NCI-H2171 treated with DMSO at 0.1 percent for 48 hours (cell line): ENCODE results near the gene C3.
"Not testable (repeated sequence)": the region's sequence is repeated elsewhere in the genome, so short reads cannot be mapped to it uniquely, and the experiment has no call there.

ENCODE experiments used
- DNase-seq: peaks from one replicate; lab custom pipeline; 2025; lab: John Stamatoyannopoulos, UW

C3 gene

DNA sequence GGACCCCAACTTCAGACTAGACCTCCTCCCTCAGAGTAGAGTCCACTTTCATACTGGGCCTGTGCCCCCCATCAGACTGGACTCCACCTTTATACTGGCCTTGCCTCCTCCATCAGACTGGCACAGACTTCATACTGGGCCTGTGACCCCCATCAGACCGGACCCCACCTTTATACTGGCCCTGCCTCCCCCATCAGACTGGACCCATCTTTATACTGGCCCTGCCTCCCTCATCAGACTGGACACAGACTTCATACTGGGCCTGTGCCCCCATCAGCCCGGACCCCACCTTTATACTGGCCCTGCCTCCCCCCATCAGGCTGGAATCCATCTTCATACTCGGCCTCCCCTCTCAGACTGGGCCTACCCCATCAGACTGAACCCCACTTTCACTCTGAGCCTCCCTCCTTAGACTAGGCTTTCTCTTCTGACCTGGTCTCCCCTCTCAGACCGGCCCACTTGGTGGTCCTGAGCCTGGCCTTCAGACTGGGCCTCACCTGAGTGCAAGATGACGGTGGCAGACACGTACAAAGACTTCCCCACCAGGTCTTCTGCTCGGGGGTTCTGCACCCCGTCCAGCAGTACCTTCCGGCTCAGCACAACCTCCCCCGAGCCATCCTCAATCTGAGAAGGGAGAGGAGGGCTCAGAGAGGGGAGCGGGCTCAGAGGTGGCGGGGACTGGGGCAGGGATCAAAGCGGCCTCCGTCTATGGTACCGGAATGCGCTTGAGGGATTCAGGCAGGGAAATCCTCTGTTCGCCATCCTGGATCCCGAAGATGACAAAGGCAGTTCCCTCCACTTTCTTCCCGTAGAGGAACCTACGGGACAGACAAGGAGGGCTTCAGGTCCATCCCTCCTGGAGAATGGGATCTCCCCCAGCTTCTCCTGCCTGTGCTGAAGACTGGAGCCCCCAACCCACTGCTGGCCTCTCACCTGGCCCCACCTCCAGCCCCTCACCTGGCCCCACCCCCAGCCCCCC is 7.5 kb downstream of the C3 start:
- no peak for DNase-seq

DNA sequence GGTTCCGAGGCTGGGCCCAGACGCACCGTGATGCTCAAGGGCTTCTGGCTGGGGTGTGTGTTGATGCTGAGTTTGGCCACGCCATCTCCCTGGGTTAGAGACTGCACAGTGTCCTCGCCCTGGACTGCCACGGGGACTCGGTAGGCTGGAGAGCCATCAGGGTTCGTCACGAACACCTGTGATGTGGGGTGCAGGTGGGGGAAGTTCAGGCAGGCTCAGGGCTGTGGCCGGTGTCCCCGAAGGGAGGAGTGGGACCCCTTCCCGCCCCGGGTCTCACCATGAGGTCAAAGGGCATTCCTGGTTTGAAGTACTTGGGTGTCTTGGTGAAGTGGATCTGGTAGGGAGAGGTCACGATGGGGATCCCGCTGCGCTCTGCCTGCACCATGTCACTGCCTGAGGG is 8.2 kb downstream of the C3 start:
- DNase-seq: no peak

DNA sequence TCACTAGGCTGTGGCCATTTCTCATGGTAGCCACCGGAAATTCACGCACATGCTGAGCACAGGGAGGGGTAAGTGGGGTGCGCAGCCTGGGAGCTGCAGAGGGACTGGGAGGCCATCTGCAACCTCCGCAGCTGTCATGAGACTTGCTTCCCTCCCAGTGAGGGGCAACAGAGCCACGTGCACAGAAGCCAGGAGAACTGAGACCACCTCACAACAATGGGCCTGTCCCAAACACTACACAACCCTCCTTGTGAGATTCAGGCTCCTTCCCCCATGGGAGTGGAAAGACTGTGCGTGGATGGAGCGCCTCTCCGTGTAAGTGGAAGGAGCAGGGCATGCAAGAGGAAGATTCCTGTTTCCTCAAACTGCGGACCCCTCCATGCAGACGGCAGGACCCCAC is 8.8 kb downstream of the C3 start:
- DNase-seq: no peak

DNA sequence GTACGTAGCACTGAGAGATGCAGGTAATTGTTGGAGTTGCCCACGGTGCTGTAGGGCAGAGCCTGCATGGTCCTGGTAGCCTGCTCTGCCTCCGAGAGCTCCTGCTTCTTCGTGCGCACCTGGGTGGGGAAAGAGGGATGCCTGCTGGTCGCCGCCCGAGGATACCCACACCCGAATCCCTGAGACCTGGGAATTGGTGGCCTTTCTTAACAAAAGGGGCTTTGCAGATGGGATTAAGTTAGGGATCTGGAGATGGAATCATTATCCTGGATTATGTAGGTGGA is 9.4 kb downstream of the C3 start:
- no peak for DNase-seq

DNA sequence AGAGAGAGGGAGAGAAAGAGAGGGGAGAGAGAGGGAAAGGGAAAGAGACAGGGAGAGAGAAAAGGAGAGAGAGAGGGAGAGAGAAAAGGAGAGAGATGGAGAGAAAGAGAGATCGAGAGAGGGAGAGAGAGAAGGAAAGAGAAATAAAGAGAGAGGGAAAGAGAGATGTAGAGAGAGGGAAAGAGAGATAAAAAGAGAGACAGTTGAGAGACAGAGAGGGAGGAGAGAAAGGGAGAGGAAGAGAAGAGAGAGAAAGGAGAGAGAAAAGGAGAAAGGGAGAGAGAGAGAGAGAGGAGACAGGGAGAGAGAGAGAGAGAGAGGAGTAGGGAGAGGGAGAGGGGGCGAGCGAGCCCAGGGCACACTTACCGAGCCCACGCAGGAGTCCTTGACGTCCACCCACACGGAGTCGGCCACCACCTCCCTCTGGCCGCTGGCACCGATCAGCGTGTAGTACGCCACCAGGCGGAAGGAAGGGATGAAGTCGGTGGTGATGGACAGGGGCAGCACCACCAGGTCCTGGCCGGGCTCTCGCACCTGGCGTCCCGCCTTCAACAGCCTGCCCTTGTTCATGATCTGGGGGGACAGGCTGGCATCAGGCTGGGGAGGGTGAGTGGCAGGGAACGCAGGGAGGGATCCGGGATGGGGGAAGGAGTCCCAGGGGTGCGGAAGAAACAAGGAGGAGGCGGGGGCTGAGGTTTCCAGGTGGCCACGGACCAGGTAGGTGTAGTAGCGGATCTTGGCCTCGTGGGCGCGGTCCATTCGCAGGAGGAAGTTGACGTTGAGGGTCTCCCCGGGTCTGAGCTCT is 10.0 kb downstream of the C3 start:
- DNase-seq: no peak

DNA sequence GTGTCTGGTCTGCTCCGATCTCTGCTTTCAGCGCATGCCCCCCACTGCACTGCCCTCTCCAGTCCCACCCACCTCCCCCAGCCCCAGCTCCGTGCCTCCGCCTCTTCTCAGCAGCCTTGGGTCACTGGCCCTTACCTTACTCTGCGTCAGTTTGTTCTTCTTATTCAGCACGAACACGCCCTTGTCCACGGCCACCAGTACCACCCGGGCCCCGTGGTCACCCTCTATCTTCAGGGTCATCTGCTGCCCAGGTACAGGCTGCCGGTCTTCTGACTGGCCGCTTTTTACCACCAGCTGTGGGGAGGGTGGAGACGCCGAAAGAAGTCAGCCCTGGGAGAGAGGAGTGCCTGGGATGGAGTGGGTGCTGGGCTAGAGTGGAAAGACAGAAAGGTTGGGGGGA is 10.9 kb downstream of the C3 start:
- DNase-seq: no peak

DNA sequence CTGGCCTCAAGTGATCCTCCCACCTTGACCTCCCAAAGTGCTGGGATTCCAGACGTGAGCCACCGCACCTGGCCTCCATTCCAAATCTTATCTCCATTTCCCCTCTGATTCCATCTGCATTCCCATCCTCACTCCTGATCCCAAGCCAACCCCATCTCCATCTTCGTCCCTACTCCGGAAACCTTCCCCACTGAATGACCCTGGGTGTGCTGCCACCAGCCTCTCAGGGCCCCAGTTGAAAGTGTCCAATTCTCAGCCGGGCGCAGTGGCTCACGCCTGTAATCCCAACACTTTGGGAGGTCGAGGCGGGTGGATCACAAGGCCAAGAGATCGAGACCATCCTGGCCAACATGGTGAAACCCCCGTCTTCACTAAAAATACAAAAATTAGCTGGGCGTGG is 11.5 kb downstream of the C3 start:
- not testable (repeated sequence) for DNase-seq

DNA sequence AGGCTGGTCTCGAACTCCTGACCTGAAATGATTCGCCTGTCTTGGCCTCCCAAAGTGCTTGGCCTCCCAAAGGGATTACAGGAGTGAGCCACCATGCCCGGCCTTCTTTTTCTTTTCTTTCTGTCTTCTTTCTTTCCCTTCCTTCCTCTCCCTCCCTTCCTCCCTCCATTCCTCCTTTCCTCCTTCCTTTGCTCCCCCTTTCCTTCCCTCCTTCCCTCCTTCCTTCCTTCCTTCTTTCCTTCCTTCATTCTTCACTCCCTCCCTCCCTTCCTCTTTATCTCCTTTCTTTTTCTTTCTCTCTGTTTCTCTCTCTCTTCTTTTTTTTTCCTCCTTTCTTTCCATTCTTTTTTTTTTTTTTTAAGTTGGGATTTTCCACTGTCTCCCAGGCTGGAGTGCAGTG is 12.1 kb downstream of the C3 start:
- no peak for DNase-seq

DNA sequence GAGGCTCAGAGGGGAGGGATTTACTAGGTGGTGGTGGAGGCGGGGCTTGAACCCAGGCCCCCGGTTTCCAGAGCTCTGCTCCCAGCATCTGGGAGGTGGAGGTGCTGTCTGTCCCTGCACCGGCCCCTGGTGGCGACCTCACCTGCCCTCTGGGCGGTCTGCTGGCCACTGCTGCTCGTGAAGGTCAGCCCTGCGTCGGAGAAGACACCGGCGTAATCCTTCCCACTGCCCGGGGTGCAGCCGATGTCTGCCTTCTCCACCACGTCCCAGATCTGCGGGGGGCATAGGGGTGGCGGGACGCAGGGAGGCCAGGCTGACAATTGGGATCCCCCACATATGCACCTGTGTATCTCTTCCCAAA is 12.8 kb downstream of the C3 start:
- DNase-seq: no peak

DNA sequence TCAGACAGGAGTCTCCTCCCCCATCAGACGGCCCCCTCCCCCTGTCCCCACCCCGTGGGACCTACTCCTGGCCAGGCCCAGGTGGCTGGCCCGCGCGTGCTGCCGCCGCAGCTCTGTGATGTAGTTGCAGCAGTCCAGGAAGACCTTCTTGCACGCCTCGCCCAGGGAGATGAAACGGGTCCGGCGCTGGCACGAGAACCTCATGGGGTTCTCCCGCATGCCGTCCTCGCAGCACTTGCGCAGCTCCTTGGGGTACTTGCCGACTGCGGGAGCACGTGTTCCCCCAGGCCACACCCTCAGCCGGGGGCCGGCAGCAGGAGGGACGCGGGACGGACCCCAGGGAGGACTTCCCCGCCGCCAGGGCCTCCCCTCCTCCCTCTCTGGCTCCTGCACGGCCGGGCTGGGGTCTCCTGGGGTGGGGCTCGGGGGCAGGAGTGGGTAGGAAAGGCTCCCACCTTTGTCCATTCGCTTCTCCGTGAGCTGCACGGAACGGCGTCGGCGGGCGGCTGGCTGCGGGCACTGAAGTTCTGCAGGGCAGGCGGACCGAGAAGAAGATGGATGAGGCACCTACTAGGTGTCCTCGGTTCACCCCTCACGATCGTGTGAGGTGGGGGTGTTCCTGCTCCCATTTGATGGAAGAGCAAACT is 13.3 kb downstream of the C3 start:
- DNase-seq: no peak

DNA sequence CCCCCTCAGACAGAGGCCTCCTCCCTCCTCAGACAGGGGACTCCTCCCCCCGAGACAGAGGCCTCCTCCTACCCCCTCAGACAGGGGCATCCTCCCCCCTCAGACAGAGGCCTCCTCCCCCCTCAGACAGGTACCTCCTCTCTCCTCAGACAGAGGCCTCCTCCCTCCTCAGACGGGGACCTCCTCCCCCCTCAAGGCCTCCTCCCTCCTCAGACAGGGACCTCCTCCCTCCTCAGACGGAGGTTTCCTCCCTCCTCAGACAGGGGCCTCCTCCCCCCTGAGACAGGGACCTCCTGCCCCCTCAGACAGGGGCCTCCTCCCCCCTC is 13.9 kb downstream of the C3 start:
- no peak for DNase-seq

DNA sequence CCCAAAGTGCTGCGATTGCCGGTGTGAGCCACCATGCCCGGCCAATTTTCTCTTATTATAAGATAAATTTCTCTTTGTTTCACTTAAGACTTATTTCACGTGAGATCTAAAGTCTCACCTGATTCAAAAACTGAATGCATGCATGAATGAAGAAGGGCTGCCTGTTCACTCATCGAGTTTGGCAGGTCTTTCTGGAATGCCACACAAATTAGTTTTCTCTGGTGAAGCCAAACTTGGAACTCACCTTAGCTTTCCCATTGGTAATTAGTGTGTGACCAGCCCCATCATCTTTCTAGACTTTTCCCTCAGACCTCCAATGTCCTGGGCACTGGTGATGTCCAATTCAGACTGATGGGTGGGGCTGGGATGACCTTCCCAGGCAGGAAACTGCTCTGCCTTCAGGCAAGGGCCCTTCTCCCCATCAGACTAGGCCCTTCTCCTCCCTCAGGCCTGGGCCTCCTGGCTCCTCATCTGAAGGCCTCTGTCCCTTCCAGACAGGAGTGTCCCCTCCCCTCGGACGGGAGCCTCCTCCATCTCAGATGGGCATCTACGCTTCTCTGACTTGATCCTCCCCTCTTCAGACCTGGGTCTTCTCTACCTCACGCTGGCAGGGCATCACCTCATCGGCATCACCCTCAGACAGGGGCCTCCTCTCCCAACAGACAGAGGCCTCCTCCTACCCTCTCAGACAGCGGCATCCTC is 14.4 kb downstream of the C3 start:
- no peak for DNase-seq

DNA sequence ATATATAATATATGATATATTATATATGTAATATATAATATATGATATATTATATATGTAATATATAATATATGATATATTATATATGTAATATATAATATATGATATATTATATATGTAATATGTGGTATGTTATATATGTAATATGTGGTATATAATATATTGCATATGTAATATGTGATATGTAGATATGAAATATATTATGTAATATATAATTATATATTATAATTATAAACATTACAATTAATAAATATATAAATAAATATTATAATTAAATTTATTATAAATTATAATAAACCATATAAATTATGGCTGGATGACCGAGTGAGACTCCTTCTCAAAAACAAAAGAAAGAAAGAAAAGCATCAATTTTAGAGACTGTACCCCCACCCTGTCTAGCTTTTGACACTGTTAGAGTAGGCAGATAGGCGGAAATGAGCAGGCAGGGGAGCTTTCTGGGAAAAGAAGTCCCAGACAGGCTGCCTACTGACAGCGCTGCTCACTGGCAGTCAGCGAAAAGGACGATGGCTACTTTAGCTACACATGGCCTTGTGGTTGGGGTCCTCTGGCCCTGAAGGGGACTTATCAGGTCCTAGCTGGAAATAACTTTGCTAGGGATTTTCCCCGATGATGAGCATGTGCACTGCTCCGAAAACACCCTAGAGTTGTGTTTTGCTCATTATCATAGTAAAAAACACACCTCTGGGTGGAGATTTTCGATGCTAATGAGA is 19.7 kb downstream of the C3 start:
- no peak for DNase-seq

DNA sequence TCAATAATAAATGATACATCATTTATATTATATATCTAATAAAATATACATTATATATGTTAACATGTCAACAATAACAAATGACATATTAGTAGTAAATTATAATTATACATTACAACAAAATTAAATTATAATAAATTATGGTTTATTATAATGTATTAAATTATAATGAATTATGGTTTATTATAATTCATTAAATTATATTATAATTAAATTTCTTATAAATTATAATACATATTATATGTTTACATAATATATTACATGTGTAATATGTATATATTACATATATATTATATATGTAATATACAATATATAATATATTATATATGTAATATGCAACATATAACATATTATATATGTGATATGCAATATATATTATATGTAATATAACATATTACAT is 20.5 kb downstream of the C3 start:
- no peak for DNase-seq

DNA sequence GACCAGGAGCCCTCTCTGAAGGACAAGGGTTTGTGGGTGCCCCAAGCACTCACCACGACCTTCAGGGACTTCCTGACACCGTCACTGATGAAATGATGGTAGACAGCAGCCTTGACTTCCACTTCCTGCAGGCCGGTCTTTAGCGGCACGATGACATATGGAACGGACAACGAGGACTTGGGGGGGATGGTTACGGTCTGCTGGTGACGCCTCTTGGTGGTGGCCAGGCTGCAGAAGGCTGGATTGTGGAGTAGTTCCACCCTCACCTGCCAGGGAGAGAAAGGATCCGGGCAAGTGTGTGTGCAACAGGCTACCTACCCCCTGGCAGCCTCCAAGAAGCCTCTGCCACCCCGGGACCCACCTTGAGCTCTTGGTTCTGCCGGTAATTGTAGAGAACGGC is 23.2 kb downstream of the C3 start:
- DNase-seq: no peak

DNA sequence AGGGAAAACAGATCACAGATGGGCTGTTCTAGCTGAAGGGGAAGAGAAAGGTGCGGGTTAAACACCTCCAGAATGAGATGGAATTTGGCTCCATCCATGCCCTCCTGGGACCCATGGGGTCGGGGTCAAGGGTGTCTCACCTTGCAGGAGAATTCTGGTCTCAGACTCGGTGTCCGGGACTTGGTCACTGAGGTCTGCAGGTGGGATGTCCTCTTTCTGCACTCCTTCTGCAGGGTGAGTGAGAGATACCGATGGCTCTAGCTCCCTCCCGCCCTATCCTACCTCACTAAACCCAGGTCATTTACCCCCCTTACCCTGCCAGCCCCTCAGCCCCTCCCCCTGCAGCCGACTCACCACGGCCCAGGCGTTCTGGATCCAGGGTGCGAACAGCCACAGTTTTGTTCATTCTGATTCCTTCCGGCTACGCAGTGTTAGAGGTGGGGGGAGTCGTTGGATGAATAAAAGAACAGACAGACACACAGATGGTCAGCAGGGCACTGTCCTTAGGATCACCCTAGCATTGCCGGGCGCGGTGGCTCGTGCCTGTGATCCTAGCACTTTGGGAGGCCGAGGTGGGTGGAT is 24.1 kb downstream of the C3 start:
- DNase-seq: no peak

DNA sequence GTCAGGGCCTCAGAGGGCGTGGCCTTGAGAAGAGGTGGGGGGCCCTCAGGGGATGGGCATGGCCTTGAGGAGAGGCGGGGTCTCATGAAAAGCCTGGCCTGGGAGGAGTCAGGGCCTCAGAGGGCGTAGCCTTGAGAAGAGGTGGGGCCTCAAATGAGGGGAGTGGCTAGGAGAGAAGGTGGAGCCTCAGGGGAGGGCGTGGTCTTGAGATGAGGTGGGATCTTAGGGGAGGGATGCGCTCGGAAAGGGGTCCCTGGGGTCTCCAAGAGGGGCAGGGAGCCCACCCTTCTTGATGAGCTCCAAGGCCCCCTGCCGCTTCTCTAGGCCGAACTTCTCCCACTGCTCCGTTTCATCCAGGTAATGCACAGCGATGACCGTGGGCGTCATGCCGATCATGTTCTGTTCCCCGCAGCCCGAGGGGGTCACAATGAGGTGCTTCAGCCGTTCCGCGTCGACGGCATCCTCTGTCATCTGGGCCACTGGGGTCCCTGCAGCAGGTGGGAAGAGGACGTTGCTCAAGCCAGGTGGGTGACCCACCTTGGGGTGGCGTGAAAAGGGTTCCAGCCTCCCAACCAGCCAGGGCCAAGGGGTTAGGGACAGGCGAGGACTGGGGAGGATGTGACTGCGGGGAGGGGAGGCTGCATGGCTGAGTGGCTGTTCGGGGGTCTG is 26.2 kb downstream of the C3 start:
- DNase-seq: no peak

DNA sequence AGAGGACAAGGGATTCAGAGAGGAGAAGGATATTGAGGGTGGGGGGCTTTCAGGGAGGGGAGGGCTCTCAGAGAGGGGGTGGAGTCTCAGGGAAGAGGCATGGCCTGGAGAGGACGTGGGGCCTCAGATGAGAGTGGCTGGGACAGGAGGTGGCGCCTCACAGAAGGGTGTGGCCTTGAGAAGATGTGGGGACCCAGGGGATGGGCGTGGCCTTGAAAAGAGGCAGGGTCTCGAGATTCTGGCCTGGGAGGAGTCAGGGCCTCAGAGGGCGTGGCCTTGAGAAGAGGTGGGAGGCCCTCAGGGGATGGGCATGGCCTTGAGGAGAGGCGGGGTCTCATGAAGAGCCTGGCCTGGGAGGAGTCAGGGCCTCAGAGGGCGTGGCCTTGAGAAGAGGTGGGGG is 26.8 kb downstream of the C3 start:
- no peak for DNase-seq

DNA sequence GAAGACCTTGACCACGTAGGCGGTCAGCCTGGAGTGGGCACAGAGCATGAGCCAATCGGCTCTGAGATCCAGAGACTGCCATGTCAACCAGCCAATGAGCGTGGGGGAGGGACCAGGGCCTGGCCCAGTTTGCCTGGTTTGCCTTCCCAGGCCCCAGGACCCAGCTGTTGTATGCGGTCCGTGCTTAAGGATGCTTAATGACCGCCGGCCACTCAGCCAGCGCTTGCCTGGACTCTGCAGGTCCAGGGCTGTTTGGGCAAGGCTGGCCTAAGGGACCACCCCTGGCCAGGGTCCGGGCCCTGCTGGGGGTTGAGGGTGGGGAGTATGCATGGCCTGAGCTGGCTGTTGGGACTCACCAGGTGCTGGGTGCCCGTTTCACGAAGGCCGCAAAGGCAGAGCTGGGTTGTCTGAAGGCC is 27.4 kb downstream of the C3 start:
- DNase-seq: no peak

DNA sequence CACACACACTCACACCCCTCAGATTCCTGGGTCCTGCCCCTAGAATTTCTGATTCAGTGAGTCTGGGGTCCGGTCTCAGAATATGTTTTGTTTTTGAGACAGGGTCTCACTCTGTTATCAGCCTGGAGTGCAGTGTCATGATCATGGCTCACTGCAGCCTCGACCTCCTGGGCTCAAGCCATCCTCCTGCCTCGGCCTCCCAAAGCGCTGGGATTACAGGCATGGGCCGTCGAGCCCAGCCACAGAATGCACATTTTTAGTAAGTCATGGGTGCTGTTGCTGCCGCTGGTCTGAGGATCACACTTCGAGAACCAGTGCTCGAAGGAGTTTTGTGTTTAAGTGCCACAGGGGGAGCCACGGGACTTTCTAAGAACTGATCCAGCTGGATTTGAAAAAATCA is 28.4 kb downstream of the C3 start:
- DNase-seq: no peak

DNA sequence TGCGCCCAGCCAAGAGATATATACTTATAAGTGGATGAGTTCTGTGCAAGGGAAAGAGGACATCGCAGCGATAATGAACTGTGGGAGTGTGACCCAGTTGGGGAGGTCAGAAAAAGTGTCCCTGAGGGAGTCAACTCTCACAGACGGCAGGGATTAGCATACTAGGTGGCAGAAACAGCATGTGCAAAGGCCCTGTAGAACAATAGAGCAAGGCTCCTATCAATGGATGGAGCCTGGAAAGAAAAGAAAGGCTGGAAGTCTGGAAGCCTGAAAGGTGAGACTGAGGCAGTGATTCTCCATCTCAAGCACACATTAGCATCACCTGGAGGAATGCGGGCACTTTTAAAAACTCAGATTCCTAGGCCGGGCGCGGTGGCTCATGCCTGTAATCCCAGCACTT is 29.1 kb downstream of the C3 start:
- no peak for DNase-seq
